Osteoblast (primary cell): ENCODE measurements around the gene IDH3B. TPM values are rescaled to one million over a fixed set of nuclear protein-coding genes. Genes with fewer than 3 reads are reported as not detected.

ENCODE experiments used
- DNase-seq: peaks from one replicate; pipeline ENCODE4 v3.0.0; 2011; ENCODE audit warnings: low spot score, mixed read lengths; ENCODE audit not compliant: insufficient read length; ENCODE audit errors: missing footprints
- H2AFZ ChIP-seq: 2 replicates; pipeline ENCODE4 v1.6.0; 2011; ENCODE audit warnings: mild to moderate bottlenecking, low read length
- H3K27ac ChIP-seq: 2 replicates; pipeline ENCODE4 v1.5.1; 2011; ENCODE audit warnings: mild to moderate bottlenecking, low read depth, low read length, moderate library complexity
- H3K27me3 ChIP-seq: 2 replicates; pipeline ENCODE4 v1.6.0; 2012; ENCODE audit warnings: mild to moderate bottlenecking, control low read depth, inconsistent platforms, low read length, moderate library complexity; ENCODE audit not compliant: insufficient read depth
- H3K36me3 ChIP-seq: 2 replicates; pipeline ENCODE4 v1.5.1; 2011; ENCODE audit warnings: mild to moderate bottlenecking, low read length, control low read depth, moderate library complexity; ENCODE audit not compliant: insufficient read depth
- H3K4me1 ChIP-seq: 2 replicates; pipeline ENCODE4 v1.5.1; 2011; ENCODE audit warnings: mild to moderate bottlenecking, low read length, control low read depth, moderate library complexity; ENCODE audit not compliant: insufficient read depth
- H3K4me2 ChIP-seq: 2 replicates; pipeline ENCODE4 v1.6.0; 2011; ENCODE audit warnings: mild to moderate bottlenecking, low read length; ENCODE audit not compliant: insufficient read depth
- H3K4me3 ChIP-seq: fragments of 200-600 bp; sonication (generic); 3 replicates; pipeline ENCODE4 v1.5.1; 2012; ENCODE audit warnings: mild to moderate bottlenecking, low read length, inconsistent platforms; ENCODE audit not compliant: insufficient read depth
- H3K79me2 ChIP-seq: 2 replicates; pipeline ENCODE4 v1.6.0; 2012; ENCODE audit warnings: mild to moderate bottlenecking, low read length, control low read depth, inconsistent platforms; ENCODE audit not compliant: insufficient read depth
- H3K9me3 ChIP-seq: 2 replicates; pipeline ENCODE4 v1.5.1; 2011; ENCODE audit warnings: low read depth, low read length, control low read depth
- H4K20me1 ChIP-seq: 2 replicates; pipeline ENCODE4 v1.6.0; 2012; ENCODE audit warnings: mild to moderate bottlenecking, low read length, control low read depth; ENCODE audit not compliant: insufficient read depth
- total RNA-seq: library from RNA; depleted of rRNA; stranded (reverse); fragments of >200 nt; gene quantifications from 2 replicates; pipeline ENCODE4 v1.2.3, GENCODE V29; 2012
- TF ChIP-seq, protein P1 (sequence below): IDR thresholded peaks from 2 replicates; pipeline ENCODE4 v1.5.1; 2011; ENCODE audit warnings: mild to moderate bottlenecking, low read depth, low read length, moderate library complexity; ENCODE audit errors: extremely low read depth

IDH3B gene
- total RNA-seq, 1 donor, result 71.7 TPM

GRCh38 chr20:2703716-2704475 lies 39.9 kb upstream of the IDH3B start:
- Histone ChIP-seq H3K27me3 (peaks cover 33% of the 10 kb centered on the region), H3K9me3 (no peaks in the 10 kb centered on the region), H3K79me2 (no peaks in the 10 kb centered on the region), H3K4me2 (no peak overlapping the region), H2AFZ (no peak overlapping the region), H3K4me1 (no peaks in the 10 kb centered on the region), H3K4me3 (no peak overlapping the region), H4K20me1 (no peaks in the 10 kb centered on the region), H3K36me3 (no peaks in the 10 kb centered on the region), H3K27ac (no peak overlapping the region)
- TF ChIP-seq, protein P1, sequence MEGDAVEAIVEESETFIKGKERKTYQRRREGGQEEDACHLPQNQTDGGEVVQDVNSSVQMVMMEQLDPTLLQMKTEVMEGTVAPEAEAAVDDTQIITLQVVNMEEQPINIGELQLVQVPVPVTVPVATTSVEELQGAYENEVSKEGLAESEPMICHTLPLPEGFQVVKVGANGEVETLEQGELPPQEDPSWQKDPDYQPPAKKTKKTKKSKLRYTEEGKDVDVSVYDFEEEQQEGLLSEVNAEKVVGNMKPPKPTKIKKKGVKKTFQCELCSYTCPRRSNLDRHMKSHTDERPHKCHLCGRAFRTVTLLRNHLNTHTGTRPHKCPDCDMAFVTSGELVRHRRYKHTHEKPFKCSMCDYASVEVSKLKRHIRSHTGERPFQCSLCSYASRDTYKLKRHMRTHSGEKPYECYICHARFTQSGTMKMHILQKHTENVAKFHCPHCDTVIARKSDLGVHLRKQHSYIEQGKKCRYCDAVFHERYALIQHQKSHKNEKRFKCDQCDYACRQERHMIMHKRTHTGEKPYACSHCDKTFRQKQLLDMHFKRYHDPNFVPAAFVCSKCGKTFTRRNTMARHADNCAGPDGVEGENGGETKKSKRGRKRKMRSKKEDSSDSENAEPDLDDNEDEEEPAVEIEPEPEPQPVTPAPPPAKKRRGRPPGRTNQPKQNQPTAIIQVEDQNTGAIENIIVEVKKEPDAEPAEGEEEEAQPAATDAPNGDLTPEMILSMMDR, result no peak
- peak; percentile 66 for DNase-seq

- Histone ChIP-seq H3K79me2 (no peaks in the 10 kb centered on the region), H4K20me1 (no peaks in the 10 kb centered on the region), H3K4me2 (no peak overlapping the region), H3K27ac (no peak overlapping the region), H2AFZ (no peak overlapping the region), H3K36me3 (no peaks in the 10 kb centered on the region), H3K4me1 (no peaks in the 10 kb centered on the region), H3K27me3 (peaks cover 37% of the 10 kb centered on the region), H3K9me3 (no peaks in the 10 kb centered on the region), H3K4me3 (no peak overlapping the region)
- TF ChIP-seq, protein P1, result no peak
- no peak for DNase-seq
Observed at GRCh38 chr20:2701671-2702081, 37.7 kb upstream of the IDH3B start.

DNA sequence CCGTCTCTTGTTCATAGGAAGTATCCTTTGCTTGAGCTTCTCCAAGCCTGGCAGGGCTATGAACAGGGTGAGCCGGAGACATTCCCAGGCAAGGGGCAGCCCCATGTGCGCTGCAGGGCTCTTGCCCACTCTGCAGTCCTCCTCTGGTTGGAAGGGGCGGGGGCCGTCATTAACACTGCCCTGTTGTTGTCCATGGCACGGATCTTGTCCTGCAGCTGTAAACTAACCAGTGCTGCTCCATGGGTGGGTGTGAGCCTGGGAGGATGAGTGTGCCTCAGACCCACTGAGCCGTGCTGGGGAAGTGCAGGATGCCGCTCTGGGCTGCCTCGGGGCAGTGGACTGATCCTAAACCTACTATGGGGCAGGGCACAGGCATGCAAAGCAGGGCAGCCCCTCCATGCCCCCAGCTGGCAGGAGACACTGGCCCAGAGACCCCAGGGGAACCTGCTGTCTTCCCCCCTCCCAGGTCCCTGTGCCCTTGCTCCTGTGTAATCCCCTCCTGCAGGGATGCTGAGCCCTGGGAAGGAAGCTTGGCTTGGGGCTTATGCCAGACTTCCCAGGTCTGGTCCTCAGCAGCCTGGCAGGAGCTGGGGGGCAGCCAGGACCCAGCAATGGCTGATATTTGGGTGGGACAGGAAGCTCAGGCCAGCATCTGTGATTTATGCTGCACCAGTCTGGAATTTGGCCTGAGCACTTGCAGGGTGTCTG lies 37.1 kb upstream of the IDH3B start:
- DNase-seq, result peak; percentile 68
- Histone ChIP-seq H3K79me2 (no peaks in the 10 kb centered on the region), H3K4me1 (no peaks in the 10 kb centered on the region), H3K4me2 (no peak overlapping the region), H3K27ac (no peak overlapping the region), H3K4me3 (no peak overlapping the region), H3K27me3 (peaks cover 36% of the 10 kb centered on the region), H3K9me3 (no peaks in the 10 kb centered on the region), H3K36me3 (no peaks in the 10 kb centered on the region), H4K20me1 (no peaks in the 10 kb centered on the region), H2AFZ (no peak overlapping the region)
- TF ChIP-seq, protein P1, result no peak

GRCh38 chr20:2699775-2700413 lies 35.9 kb upstream of the IDH3B start:
- peaks cover 46% of the 10 kb centered on the region for H3K27me3 ChIP-seq

More at GRCh38 chr20:2699775-2700413, 35.9 kb upstream of the IDH3B start:
- H3K27ac ChIP-seq, result no peak overlapping the region
- no peaks in the 10 kb centered on the region for H3K9me3 ChIP-seq
- TF ChIP-seq, protein P1, result no peak
- no peak overlapping the region for H3K4me3 ChIP-seq
- no peak for DNase-seq
- H3K79me2 ChIP-seq, result no peaks in the 10 kb centered on the region
- H3K4me2 ChIP-seq, result no peak overlapping the region
- no peaks in the 10 kb centered on the region for H4K20me1 ChIP-seq
- H3K4me1 ChIP-seq, result no peaks in the 10 kb centered on the region
- H2AFZ ChIP-seq, result no peak overlapping the region
- H3K36me3 ChIP-seq, result no peaks in the 10 kb centered on the region
